Measurements from ENCODE around the gene SLC35E1.

Gene SLC35E1

DNA sequence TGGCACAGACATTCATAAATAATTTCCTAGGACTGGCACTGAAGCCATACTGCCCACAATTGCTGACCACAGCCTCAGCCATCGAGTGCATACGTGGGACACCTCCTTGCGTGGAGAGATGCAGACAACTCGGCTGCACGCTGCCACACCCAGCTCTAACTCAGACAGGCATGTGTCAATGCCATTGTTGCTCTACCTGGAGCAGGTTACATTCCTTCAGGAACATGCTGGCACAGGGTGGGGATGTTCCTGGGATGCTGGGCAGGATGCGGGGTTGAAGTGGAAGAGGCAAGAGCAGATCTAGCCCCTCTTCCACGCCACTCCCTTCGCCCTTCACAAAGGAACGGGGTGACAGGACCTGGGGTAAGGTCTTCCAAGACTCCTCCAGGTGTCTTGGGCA is 24.2 kb upstream of the SLC35E1 start:
- no peak for DNase-seq (ENCODE audit: low spot score)

DNA sequence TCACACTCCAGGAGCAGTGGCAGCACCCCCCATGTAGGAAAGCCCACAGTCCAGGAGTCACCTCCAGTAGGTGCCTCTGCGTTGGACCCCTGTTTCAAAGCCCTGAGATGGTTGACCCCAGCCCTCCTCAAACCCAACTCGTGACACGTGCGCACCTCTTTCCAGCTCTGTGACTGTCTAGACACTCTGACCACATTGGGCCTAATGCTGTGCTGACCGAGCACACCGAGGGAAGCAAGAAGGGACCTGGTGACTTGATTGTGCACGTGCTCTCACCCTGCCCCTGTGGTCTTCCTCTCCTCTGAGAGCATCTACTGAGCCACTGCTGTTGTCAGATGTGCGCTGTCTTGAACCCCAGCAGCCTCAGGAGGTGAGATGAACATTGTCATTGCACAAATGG is 22.9 kb upstream of the SLC35E1 start:
- DNase-seq (ENCODE audit: low spot score), result no peak

DNA sequence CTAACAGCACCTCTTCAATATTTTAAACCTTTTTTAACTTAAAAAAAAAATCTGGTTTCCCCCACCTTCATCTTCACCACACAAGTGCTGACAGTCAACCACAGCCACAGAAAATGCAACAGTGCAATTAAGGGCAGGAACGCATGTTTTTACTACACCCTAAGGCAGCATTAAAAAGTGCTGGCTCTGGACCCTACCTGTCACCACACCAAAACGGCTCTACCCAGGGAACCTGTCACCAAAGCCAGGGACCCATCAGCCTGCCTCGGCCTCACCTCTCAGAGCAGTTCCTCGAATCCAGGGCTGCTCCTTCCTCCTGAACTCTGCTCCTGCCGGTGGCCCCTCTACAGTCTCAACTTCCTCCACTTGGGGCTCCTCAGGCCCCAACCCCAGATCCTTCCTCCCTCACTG is 22.5 kb upstream of the SLC35E1 start:
- no peak for DNase-seq (ENCODE audit: low spot score)

DNA sequence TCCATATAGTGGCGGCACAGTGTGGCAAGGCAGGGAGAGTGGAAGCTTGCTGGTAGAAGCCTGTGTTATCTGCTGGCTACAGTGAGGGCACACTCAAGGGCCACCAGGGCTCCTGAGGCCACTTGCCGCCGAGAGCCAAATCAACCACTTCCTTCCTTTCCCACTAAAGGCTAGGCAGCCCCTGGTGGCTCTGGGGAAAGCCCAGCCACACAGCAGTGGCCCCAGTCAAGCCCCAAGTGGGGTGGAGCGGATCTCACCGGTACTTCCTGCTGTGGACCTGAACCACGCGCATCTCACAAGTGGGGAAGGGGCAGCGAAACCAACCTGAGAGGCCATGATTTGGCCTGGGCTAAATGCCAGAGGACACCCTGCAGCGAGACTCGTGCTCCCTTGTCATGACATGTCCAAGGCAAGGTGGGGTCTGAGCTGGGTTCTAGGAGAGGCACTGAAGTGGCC is 21.9 kb upstream of the SLC35E1 start:
- DNase-seq (ENCODE audit: low spot score), result no peak

DNA sequence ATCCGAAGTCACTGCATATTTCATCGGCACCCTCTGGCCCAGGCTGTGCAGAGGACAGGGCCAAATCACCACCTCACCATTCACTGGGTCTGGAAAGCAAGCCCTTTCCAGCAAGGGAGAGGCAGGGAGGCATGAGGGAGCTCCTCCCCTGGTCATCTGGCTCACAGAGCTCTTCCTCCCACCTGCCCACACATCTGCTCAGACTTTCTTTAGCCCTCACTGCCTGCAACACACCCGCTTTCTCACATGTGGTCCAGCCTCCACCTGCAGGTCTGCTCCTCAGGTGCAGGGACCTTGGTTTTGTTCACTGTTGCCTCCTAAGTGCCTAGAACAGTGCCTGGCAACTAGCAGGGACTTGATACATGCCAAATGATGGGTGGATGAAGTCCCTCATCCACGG is 21.0 kb upstream of the SLC35E1 start:
- DNase-seq (ENCODE audit: low spot score), result no peak

DNA sequence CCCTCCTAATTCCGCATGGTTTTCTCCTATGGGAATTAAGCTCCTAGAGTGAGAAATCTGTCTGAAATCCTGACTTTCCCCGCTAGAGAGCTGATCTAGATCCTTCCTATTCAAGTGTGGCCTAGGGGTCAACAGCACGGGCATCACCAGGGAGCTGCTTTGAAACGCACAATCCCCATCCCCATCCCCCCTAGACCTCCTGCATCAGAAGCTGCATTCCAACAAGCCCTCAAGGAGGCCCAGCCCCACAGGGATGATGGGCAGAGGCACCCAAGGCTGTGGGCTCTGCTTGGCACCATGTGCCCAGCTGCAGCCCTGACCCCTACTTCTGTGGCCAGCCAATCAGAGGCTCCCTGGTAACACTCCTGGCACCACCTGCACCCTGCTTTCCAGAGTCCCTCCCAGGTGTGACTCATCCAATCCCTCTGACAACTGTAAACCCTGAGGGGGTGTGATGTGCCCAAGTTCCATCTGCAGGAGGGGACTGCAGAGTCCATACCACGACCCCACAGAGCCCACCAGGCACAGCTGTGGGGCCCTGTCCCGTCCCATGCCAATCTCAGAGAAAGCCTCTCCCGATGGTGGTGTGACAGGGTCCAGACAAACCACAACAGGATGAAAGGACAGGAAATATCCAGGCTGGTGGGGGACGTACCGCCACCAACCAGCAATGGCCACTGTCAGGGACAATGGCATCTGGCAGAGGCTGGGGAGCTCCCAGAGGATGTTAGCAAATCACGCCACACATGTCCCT is 19.8 kb upstream of the SLC35E1 start:
- DNase-seq (ENCODE audit: low spot score), result no peak

DNA sequence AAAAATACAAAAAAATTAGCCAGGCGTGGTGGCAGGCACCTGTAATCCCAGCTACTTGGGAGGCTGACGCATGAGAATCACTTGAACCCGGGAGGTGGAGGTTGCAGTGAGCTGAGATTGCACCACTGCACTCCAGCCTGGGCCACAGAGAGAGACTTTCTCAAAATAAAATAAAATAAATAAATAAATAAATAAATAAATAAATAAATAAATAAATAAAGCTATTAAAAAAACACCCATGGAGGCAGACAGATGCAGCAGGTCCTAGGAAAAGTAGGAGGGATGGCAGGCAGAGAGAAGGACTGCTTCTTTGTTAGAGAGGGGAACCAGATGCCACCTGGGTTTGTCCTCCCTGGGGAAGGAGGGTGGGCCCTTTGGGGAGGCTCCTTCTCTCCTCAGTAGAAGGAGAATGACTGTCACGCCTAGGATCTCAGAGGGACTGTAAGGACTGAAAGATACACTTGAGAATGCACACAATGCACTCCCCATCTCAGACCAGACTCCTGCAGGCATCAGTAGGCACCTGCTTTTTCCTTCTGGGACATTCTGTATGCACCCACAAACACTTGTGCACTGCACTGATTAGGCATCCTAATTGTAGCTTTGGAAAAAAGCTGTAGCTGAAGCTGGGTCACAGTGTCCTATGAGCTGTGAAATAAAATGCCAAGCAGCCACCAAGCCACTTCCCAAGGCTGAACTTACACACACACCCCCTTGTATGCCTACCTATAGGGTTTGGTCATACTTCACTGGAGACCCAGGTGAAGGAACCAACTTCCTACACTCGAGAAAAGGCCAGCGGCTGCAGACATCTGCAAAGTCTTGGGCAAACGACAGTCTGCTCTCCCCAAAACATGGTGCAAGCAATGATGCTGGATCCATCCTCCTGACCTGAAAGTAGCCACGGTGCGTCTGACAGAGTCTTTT is 18.9 kb upstream of the SLC35E1 start:
- DNase-seq (ENCODE audit: low spot score), result no peak

DNA sequence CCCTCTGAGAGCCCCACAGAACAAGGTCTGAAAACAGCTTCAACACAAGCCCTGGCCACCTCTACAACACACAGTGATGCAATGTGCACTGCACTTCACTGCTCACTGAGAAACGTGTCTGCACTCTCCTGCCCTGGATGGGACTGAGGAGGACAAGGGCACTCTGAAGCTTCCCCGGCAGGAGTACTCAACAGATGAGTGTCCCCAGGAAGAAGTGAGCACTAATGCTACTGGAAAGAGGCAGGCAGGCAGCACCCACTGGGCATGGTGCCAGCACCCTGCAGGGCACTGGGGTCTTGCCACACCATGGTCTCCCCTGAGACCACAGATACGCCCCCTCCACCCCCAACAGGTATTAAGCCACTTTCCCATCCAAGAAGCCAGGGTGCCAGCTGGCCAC is 17.7 kb upstream of the SLC35E1 start:
- no peak for DNase-seq (ENCODE audit: low spot score)

DNA sequence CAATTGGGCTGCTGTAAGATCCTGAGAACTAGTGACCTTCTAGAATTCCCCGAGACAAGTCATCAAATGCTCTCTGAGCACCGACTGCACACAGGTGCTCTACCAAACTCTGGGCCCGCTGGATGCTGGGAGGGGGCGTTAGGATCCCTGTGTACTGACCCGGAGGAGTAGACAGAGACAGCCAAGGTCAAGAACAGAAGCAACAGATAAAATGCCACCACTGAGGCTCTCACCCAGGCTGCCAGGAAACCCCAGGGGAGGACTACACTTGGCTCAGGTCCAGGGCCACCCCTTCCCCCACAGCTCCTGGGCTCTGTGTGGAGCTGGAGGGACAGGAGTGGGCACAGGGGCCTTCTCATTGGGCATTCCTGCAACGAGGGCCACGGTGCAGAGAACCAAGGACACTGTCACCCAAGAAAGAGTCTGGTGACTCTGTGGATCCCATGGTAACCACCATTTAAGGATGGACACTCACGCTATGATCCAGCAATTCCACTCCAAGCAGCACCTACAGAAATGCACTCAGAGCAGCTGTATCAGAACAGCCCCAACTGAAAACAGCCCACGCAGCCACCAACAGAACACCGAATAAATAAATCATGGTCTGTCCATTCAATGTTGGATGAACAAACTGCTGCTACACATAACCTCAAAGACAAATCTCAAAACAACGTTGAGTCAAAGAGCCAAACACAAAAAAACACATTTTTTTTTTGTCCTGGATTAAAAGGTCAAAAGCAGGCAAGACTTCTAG is 16.8 kb upstream of the SLC35E1 start:
- no peak for DNase-seq (ENCODE audit: low spot score)

DNA sequence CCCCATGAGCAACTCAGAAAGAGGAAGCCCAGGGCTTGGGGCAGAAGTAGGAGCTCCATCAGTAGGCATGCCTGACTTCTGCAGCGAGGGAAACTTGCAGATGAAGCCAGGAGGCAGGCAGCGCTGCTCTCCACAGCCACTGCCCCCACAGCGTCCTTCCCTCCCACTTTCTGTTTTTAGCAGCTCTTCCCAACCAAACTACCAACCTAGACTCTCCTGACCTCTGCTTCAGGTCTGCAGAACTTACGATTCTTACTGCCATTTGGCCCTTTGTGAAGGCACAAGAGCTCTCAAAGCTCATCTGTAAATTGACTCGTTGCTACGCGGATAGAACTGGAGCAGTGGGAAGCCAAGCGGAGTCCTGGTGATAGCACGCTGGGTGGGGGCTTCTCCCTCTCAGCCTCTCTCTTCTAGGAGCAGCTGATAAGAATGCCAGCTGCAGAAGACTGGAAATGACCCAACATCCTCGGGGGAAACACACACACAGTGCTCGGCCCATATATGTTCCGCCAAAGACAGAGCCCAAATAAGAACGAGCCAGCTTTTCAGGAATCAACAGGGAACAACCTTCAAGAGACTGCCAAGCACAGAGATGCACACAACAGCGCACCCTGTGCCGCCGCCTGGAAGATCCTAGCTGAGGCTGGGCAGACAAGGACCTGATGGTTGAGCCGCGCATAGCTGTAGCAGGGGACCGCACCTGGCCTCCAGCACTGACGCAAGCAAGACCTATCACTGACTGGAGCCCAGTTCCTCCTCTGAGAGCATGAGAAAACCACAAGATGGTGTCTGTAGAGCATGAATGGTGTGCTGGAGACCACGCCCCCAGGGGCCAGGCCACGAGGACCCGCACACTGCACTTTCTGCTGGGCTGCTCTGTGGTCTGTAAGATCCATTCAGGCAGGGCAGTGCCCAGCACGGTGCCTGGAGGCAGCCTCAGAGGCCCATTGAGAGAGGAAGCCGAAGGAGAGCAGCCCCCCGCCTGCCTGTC is 15.9 kb upstream of the SLC35E1 start:
- DNase-seq (ENCODE audit: low spot score), result peak; percentile 25

DNA sequence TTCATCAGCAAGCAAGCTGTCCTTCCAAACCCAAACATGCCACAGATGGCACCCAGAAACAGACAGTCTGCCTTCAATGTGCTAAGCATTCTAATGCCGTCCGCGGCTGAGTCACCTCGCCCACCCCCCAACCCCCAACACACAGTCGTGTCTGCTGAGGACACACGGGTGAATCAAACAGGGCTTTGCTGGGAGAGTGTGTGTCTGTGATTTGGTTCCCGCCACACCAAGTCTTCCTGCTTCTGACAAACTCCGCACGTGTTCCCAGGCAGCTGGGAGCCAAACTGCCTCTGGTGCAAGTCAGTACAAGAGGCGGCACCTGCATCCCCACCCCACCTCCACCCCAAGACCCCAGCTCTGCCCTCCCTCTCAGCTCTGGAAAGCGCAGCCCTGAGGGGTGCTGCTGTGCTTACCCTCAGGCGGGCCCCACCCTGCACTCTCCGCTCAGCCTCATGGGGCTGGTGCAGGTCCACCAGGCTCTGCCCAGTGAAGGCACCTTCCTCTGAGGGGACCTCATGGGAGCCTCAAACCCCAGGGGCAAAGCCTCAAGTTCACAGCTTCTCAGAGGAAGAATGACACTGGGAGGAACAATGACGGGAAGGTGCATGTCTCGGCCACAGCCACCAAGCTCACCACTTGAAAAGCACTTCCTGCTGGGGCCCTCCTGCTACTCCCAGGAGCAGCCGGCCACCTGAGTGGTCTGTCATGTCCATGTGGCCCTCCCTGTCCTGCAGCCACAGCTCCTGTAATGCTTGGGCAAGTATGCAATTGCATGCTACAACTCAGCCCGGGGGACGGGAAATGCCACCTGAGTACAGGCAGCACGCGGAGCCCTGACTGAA is 15.0 kb upstream of the SLC35E1 start:
- no peak for DNase-seq (ENCODE audit: low spot score)

DNA sequence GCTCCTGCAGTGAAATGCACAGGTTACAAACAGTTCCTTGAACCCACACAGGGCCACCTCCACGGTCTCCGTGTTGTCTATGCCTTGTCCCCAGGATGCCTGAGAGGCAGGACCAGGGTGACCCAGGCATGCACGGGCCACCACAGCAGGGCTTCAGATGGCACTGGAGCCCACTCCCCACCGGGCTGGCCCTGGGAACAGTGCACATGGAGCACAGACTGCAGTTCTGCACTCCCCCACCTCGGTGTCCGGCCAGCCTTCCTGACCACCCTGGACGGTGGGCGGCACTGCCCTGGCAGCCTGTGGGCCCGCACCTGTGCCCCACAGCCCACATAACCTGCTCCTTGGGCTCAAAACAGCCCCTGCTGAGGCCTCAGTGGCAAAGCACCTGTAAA is 14.3 kb upstream of the SLC35E1 start:
- DNase-seq (ENCODE audit: low spot score), result no peak

DNA sequence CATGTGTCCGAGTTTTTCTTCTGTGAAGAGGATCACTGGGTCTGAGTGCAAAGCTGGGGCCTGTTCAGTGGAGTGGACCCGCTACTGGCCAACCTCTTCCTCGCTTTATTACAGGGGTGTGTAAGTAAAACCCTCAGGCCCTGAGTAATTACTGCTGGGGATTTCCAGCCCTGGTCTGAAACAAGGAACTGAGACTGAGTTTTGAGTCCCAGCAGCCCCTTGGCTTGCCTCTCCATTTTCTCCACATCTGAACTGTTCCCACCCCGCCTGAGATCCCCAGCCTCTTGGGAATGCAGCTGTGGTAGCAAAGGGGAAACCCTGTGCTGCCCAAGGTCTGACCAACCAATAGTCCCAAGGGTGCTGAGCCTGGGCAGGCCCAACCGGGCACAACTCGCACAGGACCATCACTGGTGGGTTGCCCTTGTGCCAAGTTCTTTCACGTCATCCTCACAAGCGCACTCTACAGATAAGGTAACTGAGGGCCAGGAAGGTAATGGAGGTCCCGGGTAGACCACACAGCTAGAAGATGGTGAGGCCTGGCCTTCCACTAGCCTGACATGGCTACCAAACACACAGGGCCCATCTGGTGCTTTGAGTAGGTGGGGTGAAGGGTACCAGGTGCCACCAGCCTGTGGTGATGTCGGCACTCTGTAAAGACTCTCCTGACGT is 13.7 kb upstream of the SLC35E1 start:
- DNase-seq (ENCODE audit: low spot score), result no peak

DNA sequence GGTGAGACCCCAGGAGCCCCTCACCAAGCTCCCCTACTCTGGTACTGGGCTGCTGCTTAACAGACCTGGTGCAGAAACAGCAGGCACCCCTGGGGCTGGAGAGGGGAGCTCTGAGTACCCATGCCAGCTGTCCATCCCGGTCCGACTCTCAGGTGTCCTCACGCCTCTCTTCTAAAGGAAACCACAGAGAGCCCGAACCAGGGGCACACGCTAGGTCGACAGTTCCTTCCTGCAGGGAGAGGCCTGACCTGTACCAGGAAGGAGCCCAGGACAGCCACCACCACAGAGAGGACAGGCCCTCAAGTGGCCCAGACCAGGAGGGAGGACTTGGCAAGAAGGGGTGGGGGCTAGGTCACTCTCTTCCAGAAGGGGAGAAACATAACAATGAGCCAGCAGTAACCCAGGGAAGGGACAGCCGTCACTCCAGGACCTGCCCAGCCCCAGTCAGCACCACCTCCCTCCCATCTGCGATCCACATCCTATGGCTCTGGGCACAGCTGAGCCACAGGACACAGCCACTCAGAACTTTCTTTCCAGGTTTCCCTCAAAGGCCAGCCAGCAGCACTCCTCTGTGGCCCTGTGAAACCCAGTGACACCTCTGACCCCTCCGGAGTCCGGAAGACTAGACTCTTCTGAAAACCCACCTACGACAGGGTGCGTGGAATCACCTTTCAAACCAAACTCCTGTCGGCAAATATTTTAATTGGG is 13.0 kb upstream of the SLC35E1 start:
- DNase-seq (ENCODE audit: low spot score), result no peak

DNA sequence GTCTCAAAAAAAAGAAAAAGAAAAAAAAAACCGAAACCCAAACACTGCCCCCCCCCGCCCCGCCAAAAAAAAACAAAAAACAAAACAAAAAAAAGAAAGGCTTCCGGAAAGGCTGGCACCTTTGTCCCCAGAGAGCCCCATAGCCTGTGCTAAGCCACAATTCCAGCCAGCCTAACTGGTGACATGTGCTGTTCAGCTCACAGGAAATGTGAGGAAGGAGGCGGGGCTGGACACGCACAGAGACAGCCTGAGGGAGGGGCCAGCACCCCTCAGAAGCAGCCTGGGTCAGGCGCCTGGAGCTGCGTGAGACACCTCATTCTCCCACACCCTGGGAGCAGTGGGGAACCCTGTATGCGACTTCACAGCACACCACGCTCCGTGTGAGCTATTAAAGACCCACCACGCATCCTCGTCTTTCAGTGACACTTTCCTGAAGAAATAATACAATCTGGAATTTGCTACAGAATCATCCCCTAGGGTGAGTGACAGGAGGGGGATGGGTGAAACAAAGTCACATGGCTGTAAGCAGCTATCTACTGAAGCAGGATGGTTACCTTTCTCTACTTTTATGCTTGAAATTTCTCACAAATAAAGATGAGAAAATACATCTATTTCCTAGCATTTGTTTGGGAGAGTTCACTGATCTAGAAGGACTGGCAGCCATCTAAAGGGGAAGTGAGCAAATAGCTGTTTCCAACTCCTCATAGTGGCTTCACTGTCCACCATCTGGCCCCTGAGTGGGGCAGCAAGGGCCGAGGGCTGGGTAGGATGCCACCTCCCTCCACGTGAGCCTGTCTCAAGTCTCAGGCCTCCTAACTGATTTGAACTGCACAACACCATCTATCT is 12.3 kb upstream of the SLC35E1 start:
- DNase-seq (ENCODE audit: low spot score), result no peak

DNA sequence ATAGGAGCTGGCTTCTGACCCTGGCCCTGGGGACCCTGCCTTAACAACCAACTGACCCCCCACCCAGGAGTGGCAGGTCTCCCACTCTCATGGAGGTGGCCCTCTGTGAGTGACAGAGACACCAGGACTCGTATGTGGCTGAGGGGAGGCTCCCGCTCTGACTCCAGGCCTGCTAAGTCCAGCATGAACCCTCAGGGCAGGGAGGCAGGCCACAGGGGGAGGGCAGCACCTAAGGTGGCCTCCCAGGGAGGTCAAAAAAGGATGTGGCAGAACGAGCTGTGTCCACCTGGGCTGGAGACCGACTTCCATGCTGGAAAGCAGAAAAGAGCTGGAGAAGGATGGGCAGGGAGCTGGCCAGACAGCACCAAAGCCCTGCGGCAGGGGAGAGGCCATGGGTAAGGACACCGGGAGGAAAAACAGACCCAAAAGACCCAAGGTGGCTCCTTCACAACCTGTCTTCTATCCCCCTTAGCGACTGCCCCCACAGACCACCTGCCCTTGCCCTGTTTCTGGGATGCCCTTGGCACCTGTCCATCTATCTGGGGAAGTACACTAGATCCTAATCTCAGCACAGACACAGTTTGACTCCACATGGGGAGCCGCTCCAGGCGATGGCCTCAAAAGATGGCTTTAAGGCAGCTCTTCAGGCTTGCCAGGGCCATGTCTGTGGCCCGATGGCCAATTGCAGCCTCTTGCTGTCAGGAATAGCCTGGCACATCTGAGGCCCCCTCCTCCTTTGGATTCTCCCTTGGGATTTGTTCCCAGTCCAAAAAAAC is 10.5 kb upstream of the SLC35E1 start:
- no peak for DNase-seq (ENCODE audit: low spot score)

DNA sequence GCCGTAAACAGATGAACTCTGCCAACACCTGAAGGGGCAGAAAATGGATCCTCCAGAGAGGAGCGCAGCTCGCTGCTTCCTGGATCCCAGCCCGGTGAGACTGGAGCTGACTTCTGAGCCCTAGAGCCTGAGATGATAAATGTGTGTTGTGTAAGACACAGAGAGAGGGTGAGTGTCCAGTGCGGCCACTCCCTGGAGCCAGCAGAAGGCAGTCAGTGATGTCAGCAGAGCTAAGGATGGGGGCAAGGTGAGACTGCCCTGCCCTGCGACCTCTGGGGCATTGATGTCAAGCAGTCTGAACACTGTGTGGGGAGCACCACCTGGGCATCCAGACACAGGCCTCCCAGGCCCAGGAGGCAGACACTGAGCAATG is 9.7 kb upstream of the SLC35E1 start:
- no peak for DNase-seq (ENCODE audit: low spot score)

Data from hematopoietic multipotent progenitor cell treated with erythropoietin and hydrocortisone succinate and interleukin-3 and kit ligand, for 17 days (in vitro differentiated cells).